Stimulated activated CD8-positive, alpha-beta memory T cell treated with anti-CD3 and anti-CD28 coated beads, Interleukin-12 subunit alpha, Interleukin-12 subunit beta, amount 100 ng/mL, for 1 hour (primary cell): ENCODE results near the gene ANKRD23.
"Not testable (repeated sequence)": the region's sequence is repeated elsewhere in the genome, so short reads cannot be mapped to it uniquely, and the experiment has no call there.

Source experiments
- DNase-seq: peaks from one replicate; pipeline ENCODE4 v3.0.0-alpha.2; 2020; ENCODE audit warnings: low read depth

Gene ANKRD23

DNA sequence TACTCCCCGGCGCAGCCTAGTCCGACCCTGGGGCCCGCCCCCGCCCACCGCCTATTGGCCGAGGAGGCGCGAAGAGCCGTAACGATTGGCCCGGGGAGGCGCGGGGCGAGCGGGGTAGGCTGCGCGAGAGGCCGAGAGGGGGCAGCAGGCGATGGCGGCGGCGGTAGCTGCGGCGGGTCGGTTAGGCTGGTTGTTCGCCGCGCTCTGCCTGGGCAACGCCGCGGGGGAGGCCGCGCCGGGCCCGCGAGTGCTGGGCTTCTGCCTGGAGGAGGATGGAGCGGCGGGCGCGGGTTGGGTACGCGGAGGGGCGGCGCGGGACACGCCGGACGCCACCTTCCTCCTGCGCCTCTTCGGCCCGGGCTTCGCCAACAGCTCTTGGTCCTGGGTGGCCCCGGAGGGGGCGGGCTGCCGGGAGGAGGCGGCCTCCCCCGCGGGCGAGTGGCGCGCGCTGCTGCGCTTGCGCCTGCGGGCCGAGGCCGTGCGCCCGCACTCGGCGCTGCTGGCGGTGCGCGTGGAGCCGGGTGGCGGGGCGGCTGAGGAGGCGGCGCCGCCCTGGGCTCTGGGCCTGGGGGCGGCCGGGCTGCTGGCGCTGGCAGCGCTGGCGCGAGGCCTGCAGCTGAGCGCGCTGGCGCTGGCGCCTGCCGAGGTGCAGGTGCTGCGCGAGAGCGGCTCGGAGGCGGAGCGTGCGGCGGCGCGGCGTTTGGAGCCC is 27.5 kb downstream of the ANKRD23 start, which contains the start of gene CNNM3:
Gene CNNM3 (plus strand): TSS at position 142 of the 709 bp plus-strand sequence. CDS start 10 bp downstream, at position 152.
- peak; percentile 92 for DNase-seq

DNA sequence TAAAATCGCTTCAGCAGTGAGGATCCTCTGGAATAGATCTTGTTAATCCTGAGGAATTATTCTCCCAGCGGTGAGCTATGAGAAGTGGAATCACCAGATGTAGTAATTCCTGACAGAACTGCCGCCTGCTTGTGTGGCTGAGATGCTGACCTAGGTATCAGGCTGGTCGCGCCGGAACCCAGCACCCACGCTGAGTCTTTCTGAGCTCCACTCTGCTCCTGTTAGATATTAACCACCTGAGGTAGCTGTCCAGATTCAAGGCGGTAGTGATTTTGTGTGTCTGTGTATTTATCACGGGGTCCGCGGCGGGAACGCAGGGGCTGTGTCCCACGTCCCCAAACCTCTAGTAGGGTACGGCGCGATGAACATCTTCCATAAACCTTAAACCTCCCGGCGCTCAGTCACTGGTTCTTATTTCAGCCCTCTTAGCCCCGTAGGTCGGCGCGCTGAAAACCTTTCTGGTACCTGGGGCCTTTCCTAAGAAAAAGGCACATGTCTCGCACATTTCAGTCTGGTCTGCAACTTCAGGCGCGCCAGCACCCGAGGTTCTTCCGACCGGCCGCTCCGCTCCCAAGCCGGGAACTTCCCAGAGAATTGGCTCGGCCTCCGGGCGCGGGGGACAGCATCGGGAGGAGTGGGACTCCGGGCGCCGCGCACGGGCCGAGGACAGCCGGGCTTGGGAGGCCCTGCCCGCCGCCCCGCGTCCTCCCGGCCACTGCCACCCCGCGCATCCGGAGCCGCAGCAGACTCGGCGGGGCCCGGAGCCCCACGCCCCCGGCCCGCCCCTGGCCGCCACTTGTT is 28.3 kb downstream of the ANKRD23 start:
- no peak for DNase-seq

GRCh38 chr2:96813656-96814055 is 30.2 kb downstream of the ANKRD23 start:
- no peak for DNase-seq

DNA sequence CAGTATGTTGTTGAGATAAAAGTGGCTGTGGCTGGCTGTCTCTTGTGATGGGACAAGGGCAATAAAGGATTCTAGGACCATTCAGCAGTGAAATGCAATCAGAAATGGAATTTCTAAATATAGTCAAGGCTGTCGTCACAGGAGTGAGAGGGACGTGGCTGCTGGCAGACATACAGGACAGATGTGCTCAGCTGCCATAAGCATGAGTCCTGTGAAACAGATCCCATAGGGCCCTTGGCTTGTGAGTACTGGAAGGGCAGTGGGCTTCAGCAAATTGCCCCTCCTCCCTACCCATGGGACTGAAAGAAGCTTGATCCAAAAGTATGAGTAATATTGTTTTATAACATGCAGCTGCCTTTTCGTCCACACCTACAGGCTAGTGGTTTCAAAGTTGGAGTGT is 31.9 kb downstream of the ANKRD23 start:
- DNase-seq: no peak

DNA sequence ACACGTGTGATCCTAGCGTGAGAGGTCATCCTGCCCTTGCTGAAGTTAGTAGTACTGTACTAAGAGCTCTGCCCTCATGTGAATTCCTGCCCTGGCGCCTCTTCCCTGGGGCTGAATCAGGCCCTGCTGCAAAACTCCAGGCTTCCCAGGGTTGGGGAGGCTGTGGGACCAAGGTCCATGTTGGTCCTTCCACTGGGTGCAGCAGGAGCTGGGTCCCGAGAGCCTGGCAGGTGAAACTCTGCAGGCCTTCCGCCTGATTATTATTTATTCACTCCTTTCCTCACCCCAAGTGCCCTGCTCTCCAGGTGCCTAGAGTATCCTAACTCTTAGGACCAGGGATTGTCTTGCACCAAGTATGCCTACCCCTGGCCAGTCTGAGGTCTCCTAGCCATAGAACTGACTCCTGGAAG is 33.0 kb downstream of the ANKRD23 start:
- no peak for DNase-seq

GRCh38 chr2:96809951-96810782 is 33.7 kb downstream of the ANKRD23 start:
- DNase-seq: no peak

- DNase-seq: no peak
Observed at GRCh38 chr2:96809216-96809882, 34.5 kb downstream of the ANKRD23 start.

- no peak for DNase-seq
Observed at GRCh38 chr2:96808176-96808837, 35.5 kb downstream of the ANKRD23 start.

- no peak for DNase-seq
Observed at GRCh38 chr2:96807127-96807471, 36.7 kb downstream of the ANKRD23 start.

- no peak for DNase-seq
Observed at GRCh38 chr2:96806468-96807126, 37.2 kb downstream of the ANKRD23 start.

GRCh38 chr2:96805946-96806345 is 37.9 kb downstream of the ANKRD23 start:
- not testable (repeated sequence) for DNase-seq

DNA sequence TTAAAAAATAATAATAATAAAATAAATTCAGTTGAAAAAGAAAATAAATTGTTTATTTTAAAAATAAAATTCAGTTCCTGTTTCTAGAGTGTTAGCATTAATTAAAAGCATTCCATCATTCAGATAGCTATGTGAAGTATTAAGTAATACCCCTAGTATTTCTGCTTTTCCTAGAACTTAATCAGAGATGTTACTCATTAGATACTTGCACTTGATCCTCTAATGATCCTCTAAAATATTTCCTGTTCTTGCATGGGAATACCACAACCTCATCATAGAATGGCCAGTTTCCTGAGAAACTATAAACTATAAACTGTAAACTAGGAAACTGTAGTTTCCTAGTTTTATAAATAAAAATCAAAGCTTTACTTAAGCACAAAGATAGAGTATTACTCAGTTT is 38.8 kb downstream of the ANKRD23 start:
- DNase-seq: no peak

DNA sequence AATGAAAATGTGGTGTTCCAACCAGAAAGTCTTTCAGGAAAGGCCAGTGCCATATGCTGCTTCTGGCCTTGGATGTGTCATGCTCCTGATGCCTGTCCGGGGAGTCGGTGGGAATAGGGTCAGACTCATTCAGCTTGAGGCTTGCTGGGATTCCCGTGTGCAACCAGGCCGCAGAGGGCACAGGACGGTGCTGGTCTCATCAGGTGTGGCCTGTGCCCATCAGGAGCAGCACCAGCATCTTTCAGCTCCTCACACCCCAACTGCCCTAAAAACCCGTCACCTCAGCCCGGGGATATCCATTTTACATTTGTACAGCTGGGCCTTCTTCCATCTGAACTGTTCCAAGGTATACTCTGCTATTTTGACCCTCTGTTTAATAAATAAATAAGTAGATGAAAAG is 41.1 kb downstream of the ANKRD23 start:
- DNase-seq: no peak

DNA sequence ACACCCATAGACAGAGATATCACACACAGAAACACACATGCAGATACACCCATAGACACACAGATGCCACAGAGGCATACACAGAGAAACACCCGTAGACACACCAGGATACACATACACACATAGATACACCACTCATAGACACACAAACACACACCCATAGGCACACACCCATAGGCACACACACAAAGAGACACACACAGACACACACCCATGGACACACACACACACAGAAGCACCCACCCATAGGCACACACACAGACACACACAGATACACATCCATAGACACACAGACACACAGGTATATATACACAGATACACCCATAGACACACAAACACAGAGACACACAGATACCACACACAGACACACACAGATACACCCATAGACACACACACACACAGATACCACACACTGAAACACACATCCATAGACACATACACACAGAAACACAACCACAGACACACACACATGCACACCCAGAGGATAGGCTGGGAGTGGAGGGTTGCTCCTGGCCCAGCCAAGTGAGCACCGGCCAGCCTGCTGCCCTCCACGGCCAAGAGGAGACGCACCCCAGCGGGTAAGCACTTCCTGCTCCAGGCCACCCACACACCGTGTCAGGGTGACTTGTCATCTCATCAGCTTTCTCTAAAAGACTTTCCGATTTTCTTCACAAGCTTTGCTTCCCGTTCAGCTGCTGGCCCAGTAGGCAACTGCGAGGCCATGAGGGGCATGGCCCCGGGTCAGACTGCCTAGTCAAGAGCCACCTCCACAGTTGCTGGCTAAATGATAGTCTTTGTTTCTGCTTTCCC is 41.8 kb downstream of the ANKRD23 start:
- DNase-seq: no peak

DNA sequence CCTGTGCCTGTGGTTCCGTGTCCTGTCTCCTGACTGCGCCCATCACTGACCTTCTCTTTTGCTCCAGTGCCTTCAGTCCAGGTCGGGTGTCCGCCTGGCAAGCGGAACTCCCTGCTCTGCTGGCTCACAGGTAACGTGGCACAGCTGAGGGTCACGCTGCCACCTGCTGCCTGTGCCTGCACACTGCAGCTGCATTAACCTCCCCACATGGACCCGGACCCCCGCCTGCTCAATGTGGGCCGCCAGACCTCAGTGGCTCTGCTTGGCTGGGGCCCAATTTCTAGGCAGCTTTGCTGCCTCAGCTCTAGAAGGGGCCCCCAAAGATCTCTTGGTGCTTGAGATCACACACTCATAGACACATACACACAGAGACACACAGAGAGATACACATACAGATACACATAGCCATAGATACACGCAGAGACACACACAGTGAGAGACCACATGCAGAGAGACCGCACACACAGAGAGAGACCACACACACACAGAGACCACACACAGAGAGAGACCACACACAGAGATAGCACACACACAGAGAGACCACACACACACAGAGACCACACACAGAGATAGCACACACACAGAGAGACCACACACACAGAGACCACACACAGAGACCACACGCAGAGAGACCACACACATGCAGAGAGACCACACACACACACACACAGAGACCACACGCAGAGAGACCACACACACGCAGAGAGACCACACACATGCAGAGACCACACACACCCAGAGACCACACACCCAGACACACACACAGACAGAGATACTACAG is 42.6 kb downstream of the ANKRD23 start:
- DNase-seq: peak; percentile 52

DNA sequence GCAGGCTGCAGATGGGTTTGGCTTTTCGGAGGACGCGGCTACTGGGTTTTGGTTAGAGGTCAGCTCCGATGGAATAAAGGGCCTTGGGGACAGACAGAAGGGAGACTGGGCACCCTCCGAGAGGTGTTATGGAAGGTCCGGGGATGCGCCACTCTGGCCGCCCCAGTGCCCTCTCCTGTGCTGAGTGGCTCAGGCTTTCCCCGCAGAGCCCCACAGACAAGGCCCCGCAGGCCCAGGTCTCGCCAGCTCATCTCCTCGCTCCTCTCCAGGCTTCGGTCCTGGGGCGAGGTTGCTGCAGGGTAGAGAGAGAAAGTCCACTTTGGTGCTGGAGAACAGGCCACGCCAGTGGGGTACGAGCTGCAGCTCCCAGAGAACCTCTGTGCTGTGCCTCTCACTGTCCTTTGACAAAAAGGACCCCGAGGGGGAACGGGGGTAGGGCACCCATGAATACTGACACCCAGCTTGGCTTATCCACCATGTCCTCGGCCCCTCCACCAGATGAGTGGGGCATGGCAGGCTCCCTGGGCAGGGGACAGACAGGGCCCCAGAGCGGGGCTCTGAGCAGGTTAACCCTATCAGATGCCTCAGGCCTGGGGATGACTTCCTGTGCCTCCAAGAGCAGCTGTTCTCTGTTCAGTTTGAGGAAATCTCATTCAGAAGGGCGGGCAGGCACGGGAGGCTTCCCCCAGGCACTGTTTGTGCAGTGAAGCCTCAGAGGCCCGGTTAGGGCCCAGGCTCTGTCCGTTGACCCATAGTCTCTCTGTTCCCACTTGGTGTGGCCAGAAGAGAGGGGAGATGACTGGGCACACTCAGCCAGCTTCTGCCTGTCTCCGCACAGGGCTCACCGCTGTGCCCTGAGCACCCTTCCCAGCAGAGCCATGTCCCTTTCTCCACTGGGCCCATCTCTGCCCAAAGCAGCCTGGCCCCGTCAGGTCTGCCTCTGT is 43.5 kb downstream of the ANKRD23 start:
- DNase-seq: no peak

DNA sequence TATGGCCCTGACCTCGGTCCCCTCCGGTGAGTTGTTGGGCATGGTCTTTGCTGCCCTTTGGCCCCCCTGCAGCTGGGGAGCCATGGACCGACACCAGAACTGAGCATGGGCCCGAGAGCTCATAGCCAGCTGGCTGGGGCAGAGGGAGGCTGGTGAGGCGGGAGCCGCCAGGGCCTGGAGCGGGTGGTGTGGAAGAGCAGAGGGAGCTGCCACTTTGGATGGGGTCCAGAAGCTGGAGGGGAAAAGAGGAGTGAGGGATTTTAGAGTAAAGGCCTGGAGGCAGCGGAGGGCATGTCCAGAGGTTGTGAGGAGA is 44.2 kb downstream of the ANKRD23 start:
- no peak for DNase-seq
